ENCODE results near the gene CISD1. TPM values are rescaled to one million over a fixed set of nuclear protein-coding genes. Genes with fewer than 3 reads are reported as not detected.
"Not testable (repeated sequence)": the region's sequence is repeated elsewhere in the genome, so short reads cannot be mapped to it uniquely, and the experiment has no call there.

Gene CISD1
- total and polyA plus RNA-seq, 8 donors = 3.2 to 18.1 (median 11.1) TPM

- DNase-seq (no peak), ATAC-seq (no peak), FAIRE-seq (no peak)
- Histone ChIP-seq H3K4me1 (peaks cover 0 to 4% (median 0%) of the 10 kb centered on the region in 3 donors), H3K27me3 (no peaks in the 10 kb centered on the region), H3K4me3 (no peak overlapping the region), H3K36me3 (no peaks in the 10 kb centered on the region), H3K27ac (no peak overlapping the region), H3K9me3 (no peaks in the 10 kb centered on the region)
- 96 to 99% methylated on average over 3 of the region's 3 CpGs for WGBS, 2 donors
- intact Hi-C loops (cut with DNase I) = no loop called here
- TF ChIP-seq CTCF (IDR thresholded peaks at IDR 0.05) = no peak
These were observed 31.7 kb upstream of the CISD1 start for GRCh38 chr10:58237014-58237834.

GRCh38 chr10:58239561-58240169 is 29.3 kb upstream of the CISD1 start:
- WGBS, 2 donors = 72 to 76% methylated on average over 5 of the region's 5 CpGs

GRCh38 chr10:58240531-58240930 is 28.4 kb upstream of the CISD1 start:
- Histone ChIP-seq H3K27ac (no peak overlapping the region), H3K4me3 (no peak overlapping the region), H3K36me3 (no peaks in the 10 kb centered on the region), H3K4me1 (peaks cover 0 to 4% (median 0%) of the 10 kb centered on the region in 3 donors), H3K27me3 (no peaks in the 10 kb centered on the region), H3K9me3 (no peaks in the 10 kb centered on the region)
- 79 to 81% methylated on average over 4 of the region's 4 CpGs for WGBS, 2 donors
- DNase-seq (no peak), ATAC-seq (no peak), FAIRE-seq (no peak)
- intact Hi-C loops (cut with DNase I) = no loop called here
- TF ChIP-seq CTCF (IDR thresholded peaks at IDR 0.05) = no peak

More at GRCh38 chr10:58239561-58240169, 29.3 kb upstream of the CISD1 start:
- H3K27me3 ChIP-seq = no peaks in the 10 kb centered on the region
- DNase-seq (no peak), FAIRE-seq (no peak), ATAC-seq (no peak)
- peaks cover 0 to 4% (median 0%) of the 10 kb centered on the region in 3 donors for H3K4me1 ChIP-seq
- H3K36me3 ChIP-seq = no peaks in the 10 kb centered on the region
- intact Hi-C loops (cut with DNase I) = no loop called here
- no peak overlapping the region for H3K27ac ChIP-seq
- H3K9me3 ChIP-seq = no peaks in the 10 kb centered on the region
- H3K4me3 ChIP-seq = no peak overlapping the region
- no peak for TF ChIP-seq CTCF (IDR thresholded peaks at IDR 0.05)

- no peaks in the 10 kb centered on the region for H3K9me3 ChIP-seq
- FAIRE-seq (no peak), DNase-seq (no peak), ATAC-seq (no peak)
- H3K27ac ChIP-seq = no peak overlapping the region
- no peaks in the 10 kb centered on the region for H3K27me3 ChIP-seq
- TF ChIP-seq CTCF (IDR thresholded peaks at IDR 0.05) = no peak
- intact Hi-C loops (cut with DNase I) = no loop called here
- no peaks in the 10 kb centered on the region for H3K36me3 ChIP-seq
- no peak overlapping the region for H3K4me3 ChIP-seq
- WGBS, 2 donors = 70 to 96% methylated on average over 3 of the region's 3 CpGs
- peaks cover 0 to 4% (median 0%) of the 10 kb centered on the region in 3 donors for H3K4me1 ChIP-seq
These were observed 27.6 kb upstream of the CISD1 start for GRCh38 chr10:58241346-58241745.

- Histone ChIP-seq H3K27me3 (no peaks in the 10 kb centered on the region), H3K9me3 (no peaks in the 10 kb centered on the region), H3K4me1 (peaks cover 0 to 4% (median 0%) of the 10 kb centered on the region in 3 donors), H3K27ac (no peak overlapping the region), H3K4me3 (no peak overlapping the region), H3K36me3 (no peaks in the 10 kb centered on the region)
- intact Hi-C loops (cut with DNase I) = no loop called here
- peak in 1 of 6 donors; percentile 41 for DNase-seq
- no peak for TF ChIP-seq CTCF (IDR thresholded peaks at IDR 0.05)
- no peak for FAIRE-seq
- no peak for ATAC-seq
- 98% methylated on average over 16 to 18 of the region's 18 CpGs for WGBS, 2 donors
These were observed 25.7 kb upstream of the CISD1 start for GRCh38 chr10:58243269-58243668.

- H3K27ac ChIP-seq; ATAC-seq; H3K27me3 ChIP-seq; H3K9me3 ChIP-seq; FAIRE-seq; intact Hi-C loops (cut with DNase I); H3K4me3 ChIP-seq; H3K36me3 ChIP-seq; H3K4me1 ChIP-seq: not testable (repeated sequence)
- WGBS, 2 donors = 94 to 95% methylated on average over 24 to 31 of the region's 31 CpGs
- peak in 1 of 6 donors; percentile 61 for DNase-seq
These were observed 25.2 kb upstream of the CISD1 start for GRCh38 chr10:58243801-58244200.

- ATAC-seq; H3K9me3 ChIP-seq; H3K36me3 ChIP-seq; H3K27ac ChIP-seq; intact Hi-C loops (cut with DNase I); FAIRE-seq; H3K4me3 ChIP-seq; H3K4me1 ChIP-seq; H3K27me3 ChIP-seq: not testable (repeated sequence)
- WGBS, 2 donors = 94 to 98% methylated on average over 21 to 24 of the region's 28 CpGs
- DNase-seq = peak in 1 of 6 donors; percentile 63
These were observed 24.7 kb upstream of the CISD1 start for GRCh38 chr10:58244242-58244641.
